ENCODE measurements around the gene SERTAD2.

SERTAD2 gene

GRCh38 chr2:64659252-64659651, 5.5 kb upstream of the SERTAD2 start:
- TF ChIP-seq GABPA (IDR thresholded peaks at IDR 0.05; ENCODE audit: low read depth): no peak
- TF ChIP-seq, protein P1, sequence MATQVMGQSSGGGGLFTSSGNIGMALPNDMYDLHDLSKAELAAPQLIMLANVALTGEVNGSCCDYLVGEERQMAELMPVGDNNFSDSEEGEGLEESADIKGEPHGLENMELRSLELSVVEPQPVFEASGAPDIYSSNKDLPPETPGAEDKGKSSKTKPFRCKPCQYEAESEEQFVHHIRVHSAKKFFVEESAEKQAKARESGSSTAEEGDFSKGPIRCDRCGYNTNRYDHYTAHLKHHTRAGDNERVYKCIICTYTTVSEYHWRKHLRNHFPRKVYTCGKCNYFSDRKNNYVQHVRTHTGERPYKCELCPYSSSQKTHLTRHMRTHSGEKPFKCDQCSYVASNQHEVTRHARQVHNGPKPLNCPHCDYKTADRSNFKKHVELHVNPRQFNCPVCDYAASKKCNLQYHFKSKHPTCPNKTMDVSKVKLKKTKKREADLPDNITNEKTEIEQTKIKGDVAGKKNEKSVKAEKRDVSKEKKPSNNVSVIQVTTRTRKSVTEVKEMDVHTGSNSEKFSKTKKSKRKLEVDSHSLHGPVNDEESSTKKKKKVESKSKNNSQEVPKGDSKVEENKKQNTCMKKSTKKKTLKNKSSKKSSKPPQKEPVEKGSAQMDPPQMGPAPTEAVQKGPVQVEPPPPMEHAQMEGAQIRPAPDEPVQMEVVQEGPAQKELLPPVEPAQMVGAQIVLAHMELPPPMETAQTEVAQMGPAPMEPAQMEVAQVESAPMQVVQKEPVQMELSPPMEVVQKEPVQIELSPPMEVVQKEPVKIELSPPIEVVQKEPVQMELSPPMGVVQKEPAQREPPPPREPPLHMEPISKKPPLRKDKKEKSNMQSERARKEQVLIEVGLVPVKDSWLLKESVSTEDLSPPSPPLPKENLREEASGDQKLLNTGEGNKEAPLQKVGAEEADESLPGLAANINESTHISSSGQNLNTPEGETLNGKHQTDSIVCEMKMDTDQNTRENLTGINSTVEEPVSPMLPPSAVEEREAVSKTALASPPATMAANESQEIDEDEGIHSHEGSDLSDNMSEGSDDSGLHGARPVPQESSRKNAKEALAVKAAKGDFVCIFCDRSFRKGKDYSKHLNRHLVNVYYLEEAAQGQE (IDR thresholded peaks at IDR 0.05; ENCODE audit: insufficient replicate concordance, low read depth): no peak
- TF ChIP-seq SPI1 (IDR thresholded peaks at IDR 0.05; ENCODE audit: borderline replicate concordance, low read depth): no peak
- TF ChIP-seq, protein P2, sequence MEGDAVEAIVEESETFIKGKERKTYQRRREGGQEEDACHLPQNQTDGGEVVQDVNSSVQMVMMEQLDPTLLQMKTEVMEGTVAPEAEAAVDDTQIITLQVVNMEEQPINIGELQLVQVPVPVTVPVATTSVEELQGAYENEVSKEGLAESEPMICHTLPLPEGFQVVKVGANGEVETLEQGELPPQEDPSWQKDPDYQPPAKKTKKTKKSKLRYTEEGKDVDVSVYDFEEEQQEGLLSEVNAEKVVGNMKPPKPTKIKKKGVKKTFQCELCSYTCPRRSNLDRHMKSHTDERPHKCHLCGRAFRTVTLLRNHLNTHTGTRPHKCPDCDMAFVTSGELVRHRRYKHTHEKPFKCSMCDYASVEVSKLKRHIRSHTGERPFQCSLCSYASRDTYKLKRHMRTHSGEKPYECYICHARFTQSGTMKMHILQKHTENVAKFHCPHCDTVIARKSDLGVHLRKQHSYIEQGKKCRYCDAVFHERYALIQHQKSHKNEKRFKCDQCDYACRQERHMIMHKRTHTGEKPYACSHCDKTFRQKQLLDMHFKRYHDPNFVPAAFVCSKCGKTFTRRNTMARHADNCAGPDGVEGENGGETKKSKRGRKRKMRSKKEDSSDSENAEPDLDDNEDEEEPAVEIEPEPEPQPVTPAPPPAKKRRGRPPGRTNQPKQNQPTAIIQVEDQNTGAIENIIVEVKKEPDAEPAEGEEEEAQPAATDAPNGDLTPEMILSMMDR (IDR thresholded peaks at IDR 0.05; ENCODE audit: insufficient read depth, low read length): no peak
- TF ChIP-seq POLR2AphosphoS5 (IDR thresholded peaks at IDR 0.05; ENCODE audit: low read depth): no peak
- no peak overlapping the region for H3K27ac ChIP-seq (replicated peaks)

GRCh38 chr2:64658269-64658668, 4.6 kb upstream of the SERTAD2 start:
- no peak overlapping the region for H3K4me3 ChIP-seq (replicated peaks; ENCODE audit: insufficient read depth, low read length)
- TF ChIP-seq GABPA (IDR thresholded peaks at IDR 0.05; ENCODE audit: low read depth): no peak
- TF ChIP-seq, protein P2 (IDR thresholded peaks at IDR 0.05; ENCODE audit: insufficient read depth, low read length): no peak
- TF ChIP-seq POLR2AphosphoS5 (IDR thresholded peaks at IDR 0.05; ENCODE audit: low read depth): 0 out of 2 replicates have a peak, but pooled peaks have one; percentile 31
- TF ChIP-seq, protein P1 (IDR thresholded peaks at IDR 0.05; ENCODE audit: insufficient replicate concordance, low read depth): no peak
- TF ChIP-seq SPI1 (IDR thresholded peaks at IDR 0.05; ENCODE audit: borderline replicate concordance, low read depth): peak; percentile 56; the same call in 1 of the 2 replicates
- DNase-seq (ENCODE audit: low read depth in 1 of 2, low spot score in 1 of 2): peak in 1 of 2 experiments; percentile 66
- H3K27me3 ChIP-seq (ENCODE audit: insufficient read depth, poor library complexity, severe bottlenecking): no peaks in the 10 kb centered on the region
- peak overlapping the region; percentile 94 for H3K27ac ChIP-seq (replicated peaks)

More at GRCh38 chr2:64659252-64659651, 5.5 kb upstream of the SERTAD2 start:
- Histone ChIP-seq H3K27me3 (ENCODE audit: insufficient read depth, poor library complexity, severe bottlenecking) (no peaks in the 10 kb centered on the region), H3K4me3 (replicated peaks; ENCODE audit: insufficient read depth, low read length) (no peak overlapping the region)
- no peak for DNase-seq (ENCODE audit: low read depth in 1 of 2, low spot score in 1 of 2)

DNA sequence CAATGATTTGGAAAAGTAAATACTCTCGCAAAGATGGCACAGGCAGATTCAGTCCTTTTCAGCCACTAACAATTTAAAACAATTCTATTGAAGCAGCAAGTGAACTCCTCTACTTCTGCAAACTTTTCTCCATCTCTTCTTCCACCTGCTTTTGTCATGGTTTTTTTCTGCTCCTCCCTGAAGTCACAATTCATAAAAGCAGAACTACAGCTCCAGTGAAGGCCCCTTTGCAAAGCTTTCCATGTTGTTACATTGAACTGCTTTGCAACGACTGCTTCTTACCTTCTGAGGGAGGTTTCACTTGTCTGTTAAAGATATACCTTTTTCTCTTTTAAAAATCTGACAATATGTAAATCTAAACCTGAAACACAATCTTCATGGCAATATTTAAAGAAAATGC, 3.7 kb upstream of the SERTAD2 start:
- DNase-seq (ENCODE audit: low read depth in 1 of 2, low spot score in 1 of 2): peak in 1 of 2 experiments; percentile 77
- Histone ChIP-seq H3K4me3 (replicated peaks; ENCODE audit: insufficient read depth, low read length) (no peak overlapping the region), H3K27me3 (ENCODE audit: insufficient read depth, poor library complexity, severe bottlenecking) (no peaks in the 10 kb centered on the region), H3K27ac (replicated peaks) (peak overlapping the region; percentile 94)
- TF ChIP-seq, protein P1 (IDR thresholded peaks at IDR 0.05; ENCODE audit: insufficient replicate concordance, low read depth): no peak
- TF ChIP-seq, protein P2 (IDR thresholded peaks at IDR 0.05; ENCODE audit: insufficient read depth, low read length): no peak
- 0 out of 2 replicates have a peak, but pooled peaks have one; percentile 34 for TF ChIP-seq POLR2AphosphoS5 (IDR thresholded peaks at IDR 0.05; ENCODE audit: low read depth)
- TF ChIP-seq SPI1 (IDR thresholded peaks at IDR 0.05; ENCODE audit: borderline replicate concordance, low read depth): peak; percentile 54; the same call in 1 of the 2 replicates
- TF ChIP-seq GABPA (IDR thresholded peaks at IDR 0.05; ENCODE audit: low read depth): no peak
